NAMALWA (cell line): ENCODE data around the gene PPA1.
"Not testable (repeated sequence)": the region's sequence is repeated elsewhere in the genome, so short reads cannot be mapped to it uniquely, and the experiment has no call there.

Experiments
- DNase-seq: peaks from one replicate; pipeline ENCODE4 v3.0.0-alpha.2; 2015; ENCODE audit warnings: low spot score

Gene PPA1

DNA sequence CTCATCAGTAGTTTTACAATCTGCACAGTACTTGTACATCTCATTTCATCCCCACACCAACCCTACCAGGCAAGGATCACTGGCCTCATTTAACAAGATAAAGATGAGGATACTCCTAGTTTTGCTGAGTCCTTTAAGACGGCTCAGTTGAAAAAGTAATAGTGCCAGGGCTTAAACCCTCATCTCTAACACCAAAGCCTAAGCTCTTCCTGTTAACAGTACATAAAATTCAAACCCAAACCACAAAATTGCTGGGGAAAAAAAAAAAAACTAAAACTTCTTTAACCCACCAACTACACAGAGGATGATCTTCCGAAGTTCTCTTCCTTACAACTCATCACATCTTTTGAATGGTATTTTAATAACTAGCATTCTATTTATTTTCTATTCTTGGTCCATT lies 64.2 kb downstream of the PPA1 start:
- DNase-seq, result no peak

DNA sequence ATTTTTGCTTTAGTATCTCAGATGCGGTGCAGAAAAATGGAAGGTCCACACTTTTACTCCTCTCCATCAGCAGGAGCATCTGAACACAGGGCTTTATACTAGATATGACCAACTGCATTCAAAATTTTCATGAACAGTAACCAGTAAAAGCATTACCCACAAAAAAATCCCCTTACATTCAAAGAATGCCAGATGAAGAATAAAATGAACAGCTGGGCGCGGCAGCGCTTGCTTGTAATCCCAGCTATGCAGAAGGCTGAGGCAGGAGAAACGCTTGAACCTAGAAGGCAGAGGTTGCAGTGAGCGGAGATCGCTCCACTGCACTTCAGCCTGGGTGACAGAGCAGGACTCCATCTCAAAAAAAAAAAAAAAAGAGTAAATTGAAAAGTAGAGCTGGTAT lies 66.0 kb downstream of the PPA1 start:
- DNase-seq, result no peak

DNA sequence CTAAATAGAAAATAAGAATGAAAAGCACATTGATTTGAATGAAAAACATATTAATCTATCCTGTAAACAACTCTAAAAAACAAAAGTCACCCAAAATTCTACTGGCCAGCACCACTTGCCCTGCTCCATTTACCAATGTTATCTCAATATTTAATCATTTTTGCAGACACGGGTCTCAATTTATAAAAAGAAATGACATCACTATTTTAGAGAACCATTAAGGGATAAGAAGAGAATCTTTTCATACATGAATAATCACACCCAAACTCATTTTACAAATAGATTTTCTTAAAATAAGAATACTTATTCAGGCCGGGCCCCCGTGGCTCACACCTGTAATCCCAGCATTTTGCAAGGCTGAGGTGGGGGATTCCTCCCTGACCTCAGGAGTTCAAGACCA lies 66.8 kb downstream of the PPA1 start:
- no peak for DNase-seq

GRCh38 chr10:70164163-70164562 lies 69.1 kb downstream of the PPA1 start:
- no peak for DNase-seq

DNA sequence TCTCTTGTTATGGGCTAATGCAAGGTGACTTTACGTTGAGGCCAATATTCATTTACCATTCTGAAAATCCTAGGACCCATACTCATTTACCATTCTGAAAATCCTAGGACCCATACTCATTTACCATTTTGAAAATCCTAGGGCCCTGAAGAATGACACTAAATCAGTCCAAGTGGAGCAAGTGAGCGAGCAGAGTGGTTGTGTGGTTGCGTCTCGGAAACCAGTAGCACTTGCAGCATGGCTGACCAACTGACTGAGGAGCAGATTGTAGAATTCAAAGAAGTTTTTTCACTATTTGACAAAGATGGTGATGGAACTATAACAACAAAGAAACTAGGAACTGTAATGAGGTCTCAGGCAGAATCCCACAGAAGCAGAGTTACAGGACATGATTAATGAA lies 69.8 kb downstream of the PPA1 start:
- no peak for DNase-seq

DNA sequence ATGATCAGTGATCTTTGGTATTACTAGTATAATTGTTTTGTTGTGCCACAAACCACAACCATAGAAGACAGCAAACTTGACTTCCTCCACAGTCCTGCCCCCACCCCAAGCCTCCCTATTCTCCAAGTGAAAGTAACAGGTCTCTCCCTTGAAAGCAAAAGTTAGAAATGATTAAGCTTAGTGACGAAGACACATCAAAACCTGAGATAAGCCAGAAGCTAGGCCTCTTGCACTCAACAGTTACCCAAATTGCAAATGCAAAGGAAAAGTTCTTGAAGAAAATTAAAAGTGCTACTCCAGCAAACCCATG lies 70.4 kb downstream of the PPA1 start:
- DNase-seq, result no peak

- no peak for DNase-seq
These were observed 70.9 kb downstream of the PPA1 start for GRCh38 chr10:70162151-70162891.

DNA sequence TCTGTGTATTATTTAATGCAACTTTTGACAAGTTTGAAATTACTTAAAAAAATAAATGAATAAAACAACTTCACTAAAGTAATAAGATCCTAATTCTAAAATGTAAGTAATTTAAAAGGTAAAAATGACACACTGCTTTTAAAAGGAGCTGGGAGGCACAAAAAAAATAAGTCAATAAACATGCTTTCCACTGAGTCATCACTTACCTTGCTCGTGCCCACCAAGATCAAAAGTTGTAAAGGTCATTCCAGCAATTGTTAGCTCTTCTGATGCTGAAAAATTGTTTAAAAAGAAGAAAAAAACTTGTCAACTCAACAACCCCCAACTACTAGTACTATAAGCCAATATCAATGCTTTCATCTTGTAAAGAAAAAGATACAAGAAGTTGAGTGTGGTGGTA lies 72.4 kb downstream of the PPA1 start:
- DNase-seq, result no peak

GRCh38 chr10:70159366-70159765 lies 73.9 kb downstream of the PPA1 start:
- DNase-seq, result not testable (repeated sequence)

- no peak for DNase-seq
These were observed 75.1 kb downstream of the PPA1 start for GRCh38 chr10:70158113-70158512.

DNA sequence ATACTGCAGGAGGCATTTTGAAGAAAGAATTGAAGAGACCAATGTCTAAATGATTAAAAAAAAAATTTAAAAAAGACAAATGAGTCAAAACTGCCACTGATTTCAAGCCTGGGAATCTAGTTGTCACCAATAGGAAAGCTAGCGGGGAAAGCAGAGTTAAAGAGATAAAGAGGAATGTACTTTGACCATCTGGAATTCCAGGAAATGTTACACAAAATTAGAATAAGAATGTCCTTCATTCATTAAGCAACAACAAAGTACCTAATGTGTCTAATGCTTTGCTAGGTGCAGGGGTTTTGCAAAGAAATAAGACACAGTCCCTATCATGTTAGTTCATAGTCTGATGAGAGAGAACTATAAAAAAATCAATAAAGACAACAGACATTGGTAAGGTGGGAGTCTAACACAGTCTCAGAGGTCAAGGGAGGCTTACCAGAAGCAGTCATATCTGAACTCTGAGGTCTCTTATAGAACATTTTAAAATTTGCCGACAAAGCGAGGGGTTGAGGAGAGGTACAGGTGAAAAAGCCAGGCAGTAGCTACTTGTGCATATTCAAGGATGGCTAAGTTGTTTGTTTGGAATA lies 77.9 kb downstream of the PPA1 start:
- no peak for DNase-seq
